Gastrocnemius medialis (tissue), 4 donors: ENCODE measurements around the gene SLC25A25.

ENCODE experiments used
- POLR2A ChIP-seq, 2 donors: fragments of 450-650 bp; IDR thresholded peaks; one replicate each; pipeline ENCODE4 v1.6.1; 2017; ENCODE audit warnings: antibody characterized with exemption in 2 of 2, mild to moderate bottlenecking in 2 of 2, moderate library complexity in 2 of 2
- TF ChIP-seq, protein P1 (sequence below), 5 experiments: fragments of 450-650 bp in 3 of 5; fragments of 200-600 bp in 2 of 5; sonication (generic) in 2 of 5; IDR thresholded peaks in 4 of 5; conservative IDR thresholded peaks in 1 of 5; 1 replicate in 4 of 5; 2 replicates in 1 of 5; pipeline ENCODE4 v1.5.1; 2016 to 2019; ENCODE audit warnings: antibody characterized with exemption in 5 of 5, mild to moderate bottlenecking in 3 of 5, moderate library complexity in 3 of 5

DNA sequence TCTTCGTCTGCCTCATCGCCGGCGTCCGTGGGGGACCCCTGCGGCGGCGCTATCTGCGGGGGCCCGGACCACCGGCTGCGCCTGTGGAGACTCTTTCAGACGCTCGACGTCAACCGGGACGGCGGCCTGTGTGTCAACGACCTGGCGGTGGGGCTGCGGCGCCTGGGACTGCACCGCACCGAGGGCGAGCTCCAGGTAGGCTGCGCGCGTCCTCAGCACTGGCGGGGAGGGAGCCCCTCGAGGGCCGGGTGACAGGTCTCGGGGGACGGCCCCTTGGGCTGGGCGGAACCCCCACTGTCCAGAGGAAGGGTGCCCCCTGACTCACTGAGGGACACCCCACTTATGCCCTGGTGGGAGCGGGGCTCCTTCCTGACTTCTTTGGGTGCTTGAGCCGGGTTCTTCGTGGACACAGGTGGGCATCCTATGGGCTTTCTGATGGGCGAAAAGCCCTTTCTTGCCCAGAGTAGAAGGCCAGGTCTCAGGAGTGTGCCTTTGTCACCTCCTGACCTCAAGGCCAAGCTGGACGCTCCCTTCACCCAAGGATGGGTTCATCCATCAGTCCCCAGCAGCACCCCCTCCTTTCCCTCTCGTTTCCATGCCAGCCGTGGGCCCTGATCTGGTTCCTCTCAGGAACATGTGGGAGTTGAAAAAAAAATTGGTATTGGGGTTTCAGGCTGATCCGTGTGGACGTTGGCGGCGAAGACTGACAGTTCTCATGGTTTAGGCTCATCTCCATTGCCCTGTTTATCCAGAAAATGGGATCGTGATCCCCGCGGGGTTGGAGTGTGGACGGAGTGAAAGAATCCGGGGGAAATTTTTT, 564 bp downstream of the SLC25A25 start:
- TF ChIP-seq, protein P1, sequence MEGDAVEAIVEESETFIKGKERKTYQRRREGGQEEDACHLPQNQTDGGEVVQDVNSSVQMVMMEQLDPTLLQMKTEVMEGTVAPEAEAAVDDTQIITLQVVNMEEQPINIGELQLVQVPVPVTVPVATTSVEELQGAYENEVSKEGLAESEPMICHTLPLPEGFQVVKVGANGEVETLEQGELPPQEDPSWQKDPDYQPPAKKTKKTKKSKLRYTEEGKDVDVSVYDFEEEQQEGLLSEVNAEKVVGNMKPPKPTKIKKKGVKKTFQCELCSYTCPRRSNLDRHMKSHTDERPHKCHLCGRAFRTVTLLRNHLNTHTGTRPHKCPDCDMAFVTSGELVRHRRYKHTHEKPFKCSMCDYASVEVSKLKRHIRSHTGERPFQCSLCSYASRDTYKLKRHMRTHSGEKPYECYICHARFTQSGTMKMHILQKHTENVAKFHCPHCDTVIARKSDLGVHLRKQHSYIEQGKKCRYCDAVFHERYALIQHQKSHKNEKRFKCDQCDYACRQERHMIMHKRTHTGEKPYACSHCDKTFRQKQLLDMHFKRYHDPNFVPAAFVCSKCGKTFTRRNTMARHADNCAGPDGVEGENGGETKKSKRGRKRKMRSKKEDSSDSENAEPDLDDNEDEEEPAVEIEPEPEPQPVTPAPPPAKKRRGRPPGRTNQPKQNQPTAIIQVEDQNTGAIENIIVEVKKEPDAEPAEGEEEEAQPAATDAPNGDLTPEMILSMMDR (IDR thresholded peaks at IDR 0.05 in 4 of 5, conservative IDR thresholded peaks at IDR 0.05 in 1 of 5), result peak in 1 of 5 experiments; percentile 8
- TF ChIP-seq POLR2A (IDR thresholded peaks at IDR 0.05), result no peak
